K562 (cell line): ENCODE measurements around the gene NAV2. TPM values are rescaled to one million over a fixed set of nuclear protein-coding genes. Genes with fewer than 3 reads are reported as not detected.

Experiments used
- ATAC-seq: fragments of 200-7000 bp; cut with Tn5 transposase; 3 replicates; pipeline ENCODE4 v1.9.1; 2020; ENCODE audit warnings: moderate library complexity
- BruUV-seq: library from RNA; stranded (reverse); fragments of 400-500 nt; replicated peaks from 2 replicates; lab custom pipeline; 2021; lab: Mats Ljungman, UMichigan
- CTCF ChIA-PET: fragments of 300-600 bp; formaldehyde crosslinking; extraction: SDS; loops from one replicate; lab custom pipeline; 2021; ENCODE audit warnings: low intra/inter-chr PET ratio; lab: Yijun Ruan, JAX
- POLR2A ChIA-PET: fragments of 300-600, 350-650 bp; sonication (Branson Sonifier 250); formaldehyde crosslinking; extraction: SDS; loops from one replicate; lab custom pipeline; 2021; ENCODE audit warnings: antibody characterized with exemption, inconsistent platforms; lab: Yijun Ruan, JAX
- DNase-seq, 4 experiments: peaks; one replicate each; pipeline versions ENCODE4 v3.0.0 to v3.0.0-alpha.2; 2011 to 2018; ENCODE audit warnings: low spot score in 3 of 4, mixed read lengths in 3 of 4; ENCODE audit errors: extremely low read depth in 1 of 4
- FAIRE-seq: peaks from 2 replicates; lab custom pipeline; 2011; peaks lifted over from hg19 to GRCh38; lab: Jason Lieb, UNC
- H2AFZ ChIP-seq: 2 replicates; pipeline ENCODE4 v1.6.0; 2011; ENCODE audit warnings: low read depth, low read length, control low read depth, inconsistent platforms
- H3K27ac ChIP-seq: fragments of 200-600 bp; 3 replicates; pipeline ENCODE4 v1.8.0; 2011; ENCODE audit warnings: low read depth, mild to moderate bottlenecking, control low read depth, inconsistent platforms, low read length, moderate library complexity, mixed read lengths; ENCODE audit errors: extremely low read depth
- H3K27me3 ChIP-seq, 2 experiments: fragments of 300-600 bp in 1 of 2; 2 replicates in 1 of 2; 3 replicates in 1 of 2; pipeline versions ENCODE4 v1.6.0 to v1.8.0; 2011; ENCODE audit warnings: inconsistent platforms in 2 of 2, low read length in 2 of 2, mild to moderate bottlenecking in 1 of 2, mixed read lengths in 1 of 2, moderate library complexity in 1 of 2; ENCODE audit not compliant: control insufficient read depth in 2 of 2, insufficient read depth in 2 of 2
- H3K36me3 ChIP-seq: fragments of 300-600 bp; 3 replicates; pipeline ENCODE4 v1.8.0; 2011; ENCODE audit warnings: mild to moderate bottlenecking, low read length, inconsistent platforms; ENCODE audit not compliant: control insufficient read depth, insufficient read depth
- H3K4me1 ChIP-seq, 2 experiments: fragments of 200-600 bp in 1 of 2; replicated peaks in 1 of 2; 2 replicates in 1 of 2; 3 replicates in 1 of 2; pipeline versions ENCODE4 v1.5.1 to v1.8.0; 2011; ENCODE audit warnings: inconsistent platforms in 2 of 2, low read length in 2 of 2, mild to moderate bottlenecking in 1 of 2, mixed read lengths in 1 of 2, moderate library complexity in 1 of 2; ENCODE audit not compliant: control insufficient read depth in 2 of 2, insufficient read depth in 2 of 2
- H3K4me2 ChIP-seq: 2 replicates; pipeline ENCODE4 v1.6.1; 2011; ENCODE audit warnings: low read length, control low read depth, inconsistent platforms, mixed read lengths; ENCODE audit not compliant: insufficient read depth
- H3K4me3 ChIP-seq: fragments of 200-600 bp; sonication (generic), shearing (Covaris generic); 2 replicates; pipeline ENCODE4 v1.5.1; 2016; ENCODE audit warnings: control low read depth, inconsistent platforms
- H3K79me2 ChIP-seq: fragments of 200-600 bp; 3 replicates; pipeline ENCODE4 v1.8.0; 2011; ENCODE audit warnings: low read length, inconsistent platforms; ENCODE audit not compliant: control insufficient read depth, insufficient read depth
- H3K9ac ChIP-seq, 2 experiments: 2 replicates each; pipeline versions ENCODE4 v1.6.0 to v1.6.1; 2011; ENCODE audit warnings: low read depth in 2 of 2, low read length in 2 of 2, control low read depth in 1 of 2, inconsistent platforms in 1 of 2, mild to moderate bottlenecking in 1 of 2, mixed read lengths in 1 of 2; ENCODE audit not compliant: insufficient read depth in 1 of 2
- H3K9me1 ChIP-seq: one replicate; pipeline ENCODE4 v1.6.0; 2011; ENCODE audit warnings: inconsistent platforms, mild to moderate bottlenecking, low read length, moderate library complexity; ENCODE audit not compliant: control insufficient read depth, insufficient read depth
- H3K9me3 ChIP-seq: replicated peaks from 2 replicates; pipeline ENCODE4 v1.5.1; 2011; ENCODE audit warnings: low read depth, low read length, inconsistent platforms; ENCODE audit not compliant: control insufficient read depth, insufficient read depth
- H4K20me1 ChIP-seq: replicated peaks from 2 replicates; pipeline ENCODE4 v1.6.1; 2011; ENCODE audit warnings: low read length, inconsistent platforms, mixed read lengths; ENCODE audit not compliant: control insufficient read depth, insufficient read depth
- ARID2 ChIP-seq: fragments of 450-650 bp; IDR thresholded peaks from 2 replicates; pipeline ENCODE4 v1.6.1; 2017; ENCODE audit warnings: antibody characterized with exemption, mild to moderate bottlenecking
- CCNT2 ChIP-seq: IDR thresholded peaks from 2 replicates; pipeline ENCODE4 v1.6.1; 2011; ENCODE audit warnings: borderline replicate concordance, low read depth, mild to moderate bottlenecking, moderate library complexity, mixed read lengths, low read length; ENCODE audit not compliant: insufficient read length; ENCODE audit errors: extremely low read depth
- ELF1 ChIP-seq: fragments of 200-800 bp; sonication (Bioruptor generic); IDR thresholded peaks from 2 replicates; pipeline ENCODE4 v1.6.1; 2016; ENCODE audit warnings: missing genetic modification characterization, missing compliant biosample characterization
- FOXP1 ChIP-seq: sonication (generic); formaldehyde crosslinking; IDR thresholded peaks from 2 replicates; pipeline ENCODE4 v1.8.0; 2022; ENCODE audit warnings: mild to moderate bottlenecking, missing genetic modification reagents
- NR2C2 ChIP-seq, 2 experiments: fragments of 200-800 bp in 1 of 2; sonication (Bioruptor generic) in 1 of 2; sonication (generic) in 1 of 2; formaldehyde crosslinking in 1 of 2; IDR thresholded peaks; 2 replicates each; pipeline versions ENCODE4 v1.6.1 to v1.8.0; 2016 to 2022; ENCODE audit warnings: mild to moderate bottlenecking in 1 of 2, missing compliant biosample characterization in 1 of 2, missing genetic modification characterization in 1 of 2, missing genetic modification reagents in 1 of 2
- USF1 ChIP-seq: sonication (generic); formaldehyde crosslinking; IDR thresholded peaks from 2 replicates; pipeline ENCODE4 v1.9.0; 2022; ENCODE audit warnings: mild to moderate bottlenecking, missing genetic modification reagents
- ZNF282 ChIP-seq: sonication (generic); formaldehyde crosslinking; IDR thresholded peaks from 2 replicates; pipeline ENCODE4 v1.8.1; 2023; ENCODE audit warnings: missing genetic modification reagents
- ZNF384 ChIP-seq: IDR thresholded peaks from 2 replicates; pipeline ENCODE4 v1.6.1; 2012; ENCODE audit warnings: low read depth, low read length, improper control_type of control experiment
- ZNF780A ChIP-seq: fragments of 250-450 bp; sonication (Bioruptor Pico); IDR thresholded peaks from 2 replicates; pipeline ENCODE4 v1.5.0; 2021; ENCODE audit warnings: mild to moderate bottlenecking
- WGBS: fragments of 100-300 bp; shearing (Covaris generic); methylation state at CpG from one replicate; pipeline ENCODE4 v1.1.6; 2016; ENCODE audit warnings: low coverage, mixed read lengths; ENCODE audit not compliant: insufficient coverage; ENCODE audit errors: missing lambda C conversion rate; 5-methylcytosine and 5-hydroxymethylcytosine counted together
- in situ Hi-C: fragments of 300-500 bp; cut with MboI; formaldehyde crosslinking; loops from 4 replicates; pipeline ENCODE4 v1.15.0; 2018; ENCODE audit warnings: inconsistent platforms, mixed read lengths
- intact Hi-C: fragments of 100-400 bp; cut with micrococcal nuclease; formaldehyde crosslinking; loops from 2 replicates; pipeline ENCODE4 v1.14.2; 2022
- polyA plus RNA-seq, 8 experiments: library from polyadenylated mRNA; depleted of rRNA in 4 of 8; stranded (reverse) in 5 of 8; unstranded in 3 of 8; fragments of >200 nt; fragmentation: Nextera tagmentation in 2 of 8; fragmentation: Illumina TruSeq in 1 of 8; extraction: Ambion mirVana in 2 of 8; extraction: Trizol in 1 of 8; gene quantifications; 2 replicates each; pipeline versions ENCODE4 v1.2.1 to v1.2.3, GENCODE V29; 2011 to 2014; ENCODE audit warnings: inconsistent platforms in 1 of 8, missing spikeins in 1 of 8
- total RNA-seq, 7 experiments: library from RNA; depleted of rRNA in 6 of 7; stranded (reverse); fragments of >200 nt in 6 of 7; fragmentation: Illumina TruSeq in 2 of 7; extraction: Trizol in 2 of 7; gene quantifications; 2 replicates each; pipeline versions ENCODE4 v1.2.1 to v1.2.3, GENCODE V29; 2011 to 2021; ENCODE audit warnings: low replicate concordance in 1 of 7
- TF ChIP-seq, protein P1 (sequence below): fragments of 250-450 bp; sonication (Bioruptor Pico); IDR thresholded peaks from 2 replicates; pipeline ENCODE4 v1.5.1; 2021; ENCODE audit warnings: mild to moderate bottlenecking
- TF ChIP-seq, protein P2 (sequence below): sonication (generic); formaldehyde crosslinking; IDR thresholded peaks from 2 replicates; pipeline ENCODE4 v1.8.1; 2022; ENCODE audit warnings: missing genetic modification reagents

Gene NAV2
- total and polyA plus RNA-seq, 9 of the 15 experiments (the other 6 are each of a cell fraction or from before 2014, with no cell fraction given): 0.03 to 0.35 (median 0.05) TPM

DNA sequence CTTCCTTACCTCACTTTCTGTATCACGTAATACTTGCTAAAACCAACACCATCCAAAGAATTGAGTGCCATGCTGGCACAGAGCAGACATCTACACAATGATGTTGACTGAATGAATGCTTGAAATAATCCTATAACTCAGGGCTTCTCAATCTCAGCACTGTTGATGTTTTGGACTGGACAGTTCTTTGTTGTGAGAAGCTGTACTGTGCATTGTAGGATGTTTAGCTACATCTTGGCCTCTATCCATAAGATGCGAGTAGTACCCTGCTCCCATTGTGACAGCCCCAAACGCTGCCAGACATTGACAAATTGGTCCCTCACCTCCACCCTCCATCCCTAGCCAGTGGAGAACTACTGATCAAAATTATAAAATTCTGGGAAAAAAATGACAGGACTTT, 153.4 kb downstream of the NAV2 start:
- CTCF ChIA-PET: no interaction called here
- in situ Hi-C loops: no loop called here
- no peak overlapping the region for H3K4me2 ChIP-seq
- no peaks in the 10 kb centered on the region for H3K79me2 ChIP-seq
- no TSS peak for BruUV-seq
- ATAC-seq: no peak
- H3K27ac ChIP-seq: no peak overlapping the region
- no peak for TF ChIP-seq ZNF384
- no peak for TF ChIP-seq ARID2
- TF ChIP-seq NR2C2 (CRISPR knock-in tag; IDR thresholded peaks at IDR 0.05): no peak
- no peak for TF ChIP-seq NR2C2 (tag; IDR thresholded peaks at IDR 0.05)
- no peak for TF ChIP-seq ZNF780A (CRISPR knock-in tag)
- no peak for TF ChIP-seq ZNF282
- TF ChIP-seq, protein P1, sequence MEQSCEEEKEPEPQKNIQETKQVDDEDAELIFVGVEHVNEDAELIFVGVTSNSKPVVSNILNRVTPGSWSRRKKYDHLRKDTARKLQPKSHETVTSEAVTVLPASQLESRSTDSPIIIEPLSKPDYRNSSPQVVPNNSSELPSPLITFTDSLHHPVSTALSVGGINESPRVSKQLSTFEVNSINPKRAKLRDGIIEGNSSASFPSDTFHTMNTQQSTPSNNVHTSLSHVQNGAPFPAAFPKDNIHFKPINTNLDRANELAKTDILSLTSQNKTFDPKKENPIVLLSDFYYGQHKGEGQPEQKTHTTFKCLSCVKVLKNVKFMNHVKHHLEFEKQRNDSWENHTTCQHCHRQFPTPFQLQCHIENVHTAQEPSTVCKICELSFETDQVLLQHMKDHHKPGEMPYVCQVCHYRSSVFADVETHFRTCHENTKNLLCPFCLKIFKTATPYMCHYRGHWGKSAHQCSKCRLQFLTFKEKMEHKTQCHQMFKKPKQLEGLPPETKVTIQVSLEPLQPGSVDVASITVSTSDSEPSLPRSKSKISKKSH (CRISPR knock-in tag): no peak
- TF ChIP-seq, protein P2, sequence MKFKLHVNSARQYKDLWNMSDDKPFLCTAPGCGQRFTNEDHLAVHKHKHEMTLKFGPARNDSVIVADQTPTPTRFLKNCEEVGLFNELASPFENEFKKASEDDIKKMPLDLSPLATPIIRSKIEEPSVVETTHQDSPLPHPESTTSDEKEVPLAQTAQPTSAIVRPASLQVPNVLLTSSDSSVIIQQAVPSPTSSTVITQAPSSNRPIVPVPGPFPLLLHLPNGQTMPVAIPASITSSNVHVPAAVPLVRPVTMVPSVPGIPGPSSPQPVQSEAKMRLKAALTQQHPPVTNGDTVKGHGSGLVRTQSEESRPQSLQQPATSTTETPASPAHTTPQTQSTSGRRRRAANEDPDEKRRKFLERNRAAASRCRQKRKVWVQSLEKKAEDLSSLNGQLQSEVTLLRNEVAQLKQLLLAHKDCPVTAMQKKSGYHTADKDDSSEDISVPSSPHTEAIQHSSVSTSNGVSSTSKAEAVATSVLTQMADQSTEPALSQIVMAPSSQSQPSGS (CRISPR knock-in tag): no peak
- no peak for TF ChIP-seq USF1 (CRISPR knock-in tag)
- TF ChIP-seq ELF1: no peak
- no peak for TF ChIP-seq CCNT2
- no peak for TF ChIP-seq FOXP1 (CRISPR knock-in tag)
- FAIRE-seq: no peak
- no peaks in the 10 kb centered on the region for H3K36me3 ChIP-seq
- H3K9me3 ChIP-seq: no peaks in the 10 kb centered on the region
- DNase-seq: no peak
- H3K9ac ChIP-seq: no peak overlapping the region
- WGBS: 0% methylated on average over 3 of the region's 3 CpGs
- intact Hi-C loops: no loop called here
- POLR2A ChIA-PET: no interaction called here
- H3K4me1 ChIP-seq: no peaks in the 10 kb centered on the region
- no peaks in the 10 kb centered on the region for H4K20me1 ChIP-seq
- H2AFZ ChIP-seq: no peak overlapping the region
- no peak overlapping the region for H3K4me3 ChIP-seq
- peaks cover 0 to 5% of the 10 kb centered on the region in 2 experiments; a peak in 2 of 5 replicates for H3K27me3 ChIP-seq
- H3K9me1 ChIP-seq: no peaks in the 10 kb centered on the region
